Stimulated activated CD4-positive, alpha-beta T cell treated with anti-CD3 and anti-CD28 coated beads, Interleukin-4, amount 100 ng/mL, for 24 hours (primary cell): Measurements from ENCODE around the gene CSNK1D.

Experiments used
- DNase-seq: peaks from one replicate; pipeline ENCODE4 v3.0.0-alpha.2; 2020

Gene CSNK1D

DNA sequence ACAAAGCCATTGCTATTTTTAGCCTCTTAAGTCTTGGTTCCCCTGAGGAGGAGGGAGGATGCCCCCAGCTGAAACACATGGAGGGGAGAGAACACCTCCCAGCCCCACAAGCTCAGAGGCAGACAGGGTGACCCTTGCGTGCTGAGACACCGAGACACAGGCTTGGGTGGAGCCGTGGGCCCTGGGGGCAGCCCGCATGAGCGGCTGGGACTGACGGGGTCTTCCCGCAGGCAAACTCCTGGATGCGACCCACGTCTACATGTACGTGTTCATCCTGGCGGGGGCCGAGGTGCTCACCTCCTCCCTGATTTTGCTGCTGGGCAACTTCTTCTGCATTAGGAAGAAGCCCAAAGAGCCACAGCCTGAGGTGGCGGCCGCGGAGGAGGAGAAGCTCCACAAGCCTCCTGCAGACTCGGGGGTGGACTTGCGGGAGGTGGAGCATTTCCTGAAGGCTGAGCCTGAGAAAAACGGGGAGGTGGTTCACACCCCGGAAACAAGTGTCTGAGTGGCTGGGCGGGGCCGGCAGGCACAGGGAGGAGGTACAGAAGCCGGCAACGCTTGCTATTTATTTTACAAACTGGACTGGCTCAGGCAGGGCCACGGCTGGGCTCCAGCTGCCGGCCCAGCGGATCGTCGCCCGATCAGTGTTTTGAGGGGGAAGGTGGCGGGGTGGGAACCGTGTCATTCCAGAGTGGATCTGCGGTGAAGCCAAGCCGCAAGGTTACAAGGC, 34.9 kb downstream of the CSNK1D start:
- peak; percentile 74 for DNase-seq

GRCh38 chr17:82237746-82238471, 35.6 kb downstream of the CSNK1D start:
- DNase-seq = no peak

DNA sequence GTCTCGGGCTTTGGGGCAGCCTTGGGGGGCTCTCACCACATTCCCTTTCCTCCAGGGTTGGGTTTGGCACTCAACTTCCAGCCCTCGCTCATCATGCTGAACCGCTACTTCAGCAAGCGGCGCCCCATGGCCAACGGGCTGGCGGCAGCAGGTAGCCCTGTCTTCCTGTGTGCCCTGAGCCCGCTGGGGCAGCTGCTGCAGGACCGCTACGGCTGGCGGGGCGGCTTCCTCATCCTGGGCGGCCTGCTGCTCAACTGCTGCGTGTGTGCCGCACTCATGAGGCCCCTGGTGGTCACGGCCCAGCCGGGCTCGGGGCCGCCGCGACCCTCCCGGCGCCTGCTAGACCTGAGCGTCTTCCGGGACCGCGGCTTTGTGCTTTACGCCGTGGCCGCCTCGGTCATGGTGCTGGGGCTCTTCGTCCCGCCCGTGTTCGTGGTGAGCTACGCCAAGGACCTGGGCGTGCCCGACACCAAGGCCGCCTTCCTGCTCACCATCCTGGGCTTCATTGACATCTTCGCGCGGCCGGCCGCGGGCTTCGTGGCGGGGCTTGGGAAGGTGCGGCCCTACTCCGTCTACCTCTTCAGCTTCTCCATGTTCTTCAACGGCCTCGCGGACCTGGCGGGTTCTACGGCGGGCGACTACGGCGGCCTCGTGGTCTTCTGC, 36.3 kb downstream of the CSNK1D start:
- DNase-seq = no peak

- DNase-seq = peak; percentile 75
Measured at GRCh38 chr17:82236142-82236971, 37.1 kb downstream of the CSNK1D start.

DNA sequence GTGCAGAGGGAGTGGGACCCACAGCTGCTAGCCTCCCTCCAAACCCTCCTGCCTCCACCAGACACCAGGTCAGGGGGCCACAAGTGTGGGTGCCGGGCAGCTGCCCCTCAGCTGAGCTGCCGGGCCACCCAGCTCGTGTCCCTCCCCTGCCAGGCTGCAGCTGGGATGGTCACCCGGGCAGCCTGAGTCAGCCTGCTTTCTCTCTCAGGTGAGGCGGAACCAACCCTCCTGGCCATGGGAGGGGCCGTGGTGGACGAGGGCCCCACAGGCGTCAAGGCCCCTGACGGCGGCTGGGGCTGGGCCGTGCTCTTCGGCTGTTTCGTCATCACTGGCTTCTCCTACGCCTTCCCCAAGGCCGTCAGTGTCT, 37.7 kb downstream of the CSNK1D start:
- no peak for DNase-seq

DNA sequence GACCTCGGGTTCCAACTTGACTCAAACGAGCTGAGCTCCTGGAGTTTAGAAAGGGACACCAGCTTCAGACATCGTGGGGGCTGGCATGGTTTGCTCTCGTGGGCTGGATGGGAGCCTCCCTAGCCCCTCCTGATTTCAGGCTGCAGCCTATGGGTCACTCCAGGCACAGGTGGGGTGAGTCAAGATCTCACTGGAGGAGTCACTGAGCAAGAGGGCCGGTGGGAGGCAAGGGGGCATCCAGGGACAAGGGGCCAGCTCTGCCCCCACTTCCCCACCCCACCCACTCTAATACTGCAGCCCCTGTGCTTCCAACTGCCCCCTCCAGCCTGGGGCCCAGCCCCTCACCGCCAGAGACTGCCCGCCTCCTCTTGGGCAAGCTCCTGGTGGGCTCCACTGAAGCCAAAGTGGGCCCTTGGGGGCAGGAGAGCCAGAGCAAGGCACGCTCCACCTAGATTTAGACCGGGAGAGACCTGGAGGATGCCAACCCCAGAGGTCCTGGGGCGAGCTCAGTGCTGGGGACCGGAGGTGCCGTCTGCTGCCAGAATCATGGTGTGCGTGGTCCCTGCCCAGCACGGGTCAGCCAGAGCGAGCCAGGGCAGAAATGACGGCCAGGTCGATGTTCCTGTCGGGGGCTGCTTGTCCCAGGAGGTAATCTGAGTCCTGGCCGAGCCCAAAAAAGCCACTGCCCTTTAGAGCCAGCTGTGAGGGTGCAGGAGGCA, 38.3 kb downstream of the CSNK1D start:
- no peak for DNase-seq

GRCh38 chr17:82234211-82235055, 39.1 kb downstream of the CSNK1D start:
- DNase-seq = no peak

- no peak for DNase-seq
Measured at GRCh38 chr17:82232876-82233785, 40.4 kb downstream of the CSNK1D start.

DNA sequence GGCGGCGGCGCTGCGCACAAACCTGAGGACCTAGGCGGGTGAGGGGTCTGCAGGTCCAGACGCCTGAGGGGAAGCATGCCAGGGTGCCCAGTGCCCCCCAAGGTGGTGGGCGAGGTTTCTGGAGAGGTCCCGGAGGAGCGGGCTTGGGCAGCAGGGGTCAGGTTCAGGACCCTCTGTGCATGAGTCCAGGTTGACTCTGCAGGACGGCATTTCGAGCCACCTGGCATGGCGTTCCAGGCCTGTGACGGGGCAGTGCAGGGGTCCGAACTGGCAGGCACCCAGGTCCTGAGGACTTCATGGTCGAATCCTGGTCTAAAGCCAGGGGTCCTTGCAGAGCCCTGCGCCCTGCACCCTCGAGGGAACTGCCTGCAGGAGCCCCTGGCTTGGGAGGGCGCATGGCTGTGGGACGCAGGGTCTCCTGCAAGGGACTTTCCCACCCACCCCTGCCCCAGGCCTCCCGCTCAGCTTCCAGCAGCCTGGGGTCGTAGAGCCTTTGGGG, 41.1 kb downstream of the CSNK1D start:
- no peak for DNase-seq

DNA sequence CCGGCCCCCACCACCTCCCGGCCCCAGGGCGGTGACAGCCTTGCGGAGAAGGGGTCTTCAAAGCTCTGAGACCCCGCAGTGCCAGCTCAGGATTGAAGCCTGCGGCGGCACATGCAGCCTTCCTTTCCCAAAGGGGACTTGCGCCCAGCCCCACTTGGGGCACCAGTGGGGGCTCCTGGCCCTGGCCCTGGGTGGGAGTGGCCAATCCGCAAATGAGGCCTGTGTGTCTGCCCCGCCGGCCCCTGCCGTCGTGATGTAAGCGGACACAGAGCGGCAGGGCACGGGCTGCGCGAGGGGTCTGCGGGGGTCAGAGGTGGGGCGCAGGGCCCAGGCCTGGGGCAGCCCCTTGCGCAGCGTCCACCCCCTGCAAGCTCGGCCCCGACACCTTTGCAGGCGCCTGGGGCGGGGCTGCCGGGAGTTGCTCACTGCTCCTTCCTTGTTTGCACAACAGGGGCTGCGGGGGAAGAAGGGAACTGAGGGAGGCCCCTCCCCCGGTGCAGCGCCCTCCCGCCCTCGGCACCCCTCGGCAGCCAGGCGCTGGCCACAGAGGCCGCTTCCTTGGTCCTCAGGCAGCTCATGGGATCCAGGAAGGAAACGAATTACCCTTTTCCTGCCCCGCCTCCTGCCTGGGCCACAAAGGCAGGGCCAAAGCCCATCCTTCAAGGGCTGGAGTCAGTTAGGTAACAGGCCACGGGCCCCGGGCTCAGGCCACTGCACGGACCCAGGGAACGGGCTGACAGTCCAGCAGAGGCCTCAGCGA, 41.8 kb downstream of the CSNK1D start:
- no peak for DNase-seq

- no peak for DNase-seq
Measured at GRCh38 chr17:82231312-82231561, 42.3 kb downstream of the CSNK1D start.

DNA sequence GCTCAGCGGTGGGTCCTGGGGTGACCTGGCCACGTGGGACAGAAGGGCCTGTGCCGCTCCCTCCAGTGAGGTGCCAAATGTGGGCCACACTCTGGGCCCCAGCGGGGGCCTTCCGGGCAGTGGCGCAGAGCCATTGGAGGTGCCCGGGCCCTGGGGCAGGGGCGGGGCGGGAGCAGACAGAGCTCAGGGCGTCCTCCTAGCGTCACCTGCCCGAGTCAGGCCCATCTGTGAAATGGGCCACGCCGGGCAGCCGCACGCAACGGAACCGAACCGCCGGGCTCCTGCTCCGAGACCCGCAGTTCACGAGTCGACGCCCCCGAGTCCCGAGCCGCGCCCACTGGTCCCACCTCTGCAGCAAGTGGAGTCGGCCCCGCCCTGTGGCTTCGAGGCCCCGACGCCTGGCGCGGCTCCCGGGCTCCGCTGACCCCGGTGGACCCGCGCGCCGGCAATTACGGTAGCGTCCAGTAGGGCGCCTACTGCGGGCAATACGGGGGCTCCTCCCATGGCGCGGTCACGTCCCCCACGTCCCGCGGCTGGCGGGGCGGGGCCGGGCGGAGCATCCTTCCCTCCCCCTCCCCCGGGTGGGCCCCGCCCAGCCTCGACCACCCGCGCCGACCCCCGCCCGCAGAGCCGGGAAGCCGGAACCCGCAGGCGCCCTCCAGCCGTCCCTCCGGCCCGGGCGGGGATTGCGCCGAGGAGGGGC, 42.7 kb downstream of the CSNK1D start:
- peak; percentile 49 for DNase-seq

DNA sequence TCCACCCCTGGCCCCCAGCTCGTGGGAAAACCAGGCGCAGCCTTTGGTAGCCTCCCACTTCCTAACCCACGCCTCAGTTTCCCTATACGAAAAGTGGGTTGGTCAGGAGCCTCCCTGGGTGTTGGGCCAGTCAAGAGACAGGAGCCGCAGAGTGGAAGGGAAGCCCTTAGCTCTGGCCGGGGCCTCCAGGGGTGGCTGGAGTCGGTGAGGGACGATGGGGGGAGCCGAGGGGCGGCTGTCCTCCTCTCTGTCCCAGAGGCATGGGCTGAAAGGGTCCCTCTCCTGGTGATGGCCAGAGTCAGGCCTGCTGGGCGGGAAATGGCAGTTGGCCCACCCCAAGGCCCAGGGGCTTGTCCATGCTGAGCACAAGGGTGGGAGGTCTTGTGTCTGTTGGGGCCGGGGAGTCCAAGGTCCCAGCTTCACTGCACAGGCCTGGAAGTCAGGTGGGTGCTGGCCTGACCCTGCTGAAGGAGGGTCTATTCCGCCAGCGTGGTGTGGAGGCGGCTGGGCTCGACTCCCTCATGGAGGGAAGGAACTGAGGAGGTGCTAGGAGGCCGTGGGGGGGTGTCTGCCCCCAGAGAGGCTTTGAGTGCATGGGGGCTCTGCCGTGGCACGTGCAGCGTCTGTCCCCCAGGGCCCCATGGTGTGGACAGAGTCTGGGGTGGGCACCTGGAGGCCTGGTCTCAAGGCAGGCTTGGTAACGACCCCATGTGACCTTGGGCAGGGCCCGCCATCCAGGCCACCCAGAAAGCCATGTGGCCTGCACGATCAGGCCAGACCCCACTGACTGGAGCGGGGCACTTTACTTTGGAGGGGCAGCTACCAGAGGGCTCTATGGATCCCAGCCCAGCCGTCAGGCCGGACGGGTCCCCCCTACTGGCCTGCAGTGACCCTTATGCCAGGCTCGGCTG, 43.5 kb downstream of the CSNK1D start:
- DNase-seq = no peak

GRCh38 chr17:82228842-82229697, 44.4 kb downstream of the CSNK1D start, which contains the start of gene SLC16A3:
Gene SLC16A3, plus strand, starts transcription at chr17:82229042. Its CDS starts 6,967 bp downstream, at chr17:82236009.
- peak; percentile 41 for DNase-seq

- peak; percentile 45 for DNase-seq
Measured at GRCh38 chr17:82228278-82228841, 45.1 kb downstream of the CSNK1D start.

DNA sequence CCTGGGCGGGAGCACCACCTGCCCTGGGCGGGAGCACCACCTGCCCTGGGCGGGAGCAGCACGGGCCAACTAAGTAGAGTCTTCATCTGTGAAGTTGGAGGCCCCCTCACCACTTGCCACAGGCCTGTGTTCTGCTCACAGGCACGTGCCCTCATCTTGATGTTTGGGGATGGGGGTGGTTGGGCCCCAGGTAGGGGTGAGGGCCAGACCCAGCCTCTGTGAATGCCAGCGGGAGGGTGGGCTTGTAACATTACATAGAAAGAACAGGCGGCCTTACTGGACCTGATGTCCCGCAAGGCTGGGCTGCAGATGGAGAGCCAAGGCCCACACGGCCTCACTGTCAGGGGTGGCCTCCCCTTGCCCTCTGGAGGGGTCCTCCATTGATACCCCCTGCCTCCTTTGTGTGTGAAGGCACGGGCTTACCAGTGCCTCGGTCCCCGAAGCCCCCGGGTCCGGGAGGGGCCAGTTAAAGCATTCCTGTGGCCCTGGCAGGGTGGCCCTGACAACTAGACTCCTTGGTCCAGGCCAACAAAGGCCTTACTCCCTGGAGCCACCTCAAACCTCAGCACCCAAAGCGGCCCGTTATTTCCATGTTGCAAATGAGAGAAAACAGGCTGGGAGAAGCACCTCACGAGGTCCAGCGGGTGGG, 45.7 kb downstream of the CSNK1D start:
- DNase-seq = no peak
